Neuronal stem cell (in vitro differentiated cells): ENCODE measurements around the gene DLD.

Source experiments
- DNase-seq: peaks from one replicate; pipeline ENCODE4 v3.0.0-alpha.2; 2013; ENCODE audit warnings: low spot score
- H2AFZ ChIP-seq: one replicate; pipeline ENCODE4 v1.6.1; 2013; ENCODE audit warnings: mild to moderate bottlenecking, low read length, inconsistent platforms
- H2AK5ac ChIP-seq: 2 replicates; pipeline ENCODE4 v1.6.1; 2013; ENCODE audit warnings: low read depth, mild to moderate bottlenecking, inconsistent platforms, low read length, moderate library complexity, mixed read lengths
- H2BK120ac ChIP-seq: 2 replicates; pipeline ENCODE4 v1.6.1; 2013; ENCODE audit warnings: low read depth, mild to moderate bottlenecking, inconsistent platforms, low read length, moderate library complexity, mixed read lengths
- H2BK12ac ChIP-seq: one replicate; pipeline ENCODE4 v1.6.1; 2013; ENCODE audit warnings: low read length, inconsistent platforms
- H2BK15ac ChIP-seq: 2 replicates; pipeline ENCODE4 v1.6.1; 2013; ENCODE audit warnings: mild to moderate bottlenecking, low read length, inconsistent platforms, mixed read lengths
- H2BK5ac ChIP-seq: one replicate; pipeline ENCODE4 v1.6.1; 2013; ENCODE audit warnings: inconsistent platforms, mild to moderate bottlenecking, low read length, moderate library complexity
- H3K14ac ChIP-seq: one replicate; pipeline ENCODE4 v1.6.1; 2013; ENCODE audit warnings: low read length, inconsistent platforms
- H3K18ac ChIP-seq: 2 replicates; pipeline ENCODE4 v1.6.1; 2013; ENCODE audit warnings: low read length, inconsistent platforms
- H3K23ac ChIP-seq: 2 replicates; pipeline ENCODE4 v1.6.1; 2013; ENCODE audit warnings: low read depth, mild to moderate bottlenecking, mixed read lengths, low read length, inconsistent platforms; ENCODE audit not compliant: poor library complexity
- H3K27ac ChIP-seq: replicated peaks from 3 replicates; pipeline ENCODE4 v1.5.1; 2013; ENCODE audit warnings: low read length, inconsistent platforms
- H3K27me3 ChIP-seq, 3 experiments: 2 replicates each; pipeline ENCODE4 v1.6.1; 2013; ENCODE audit warnings: low read length in 3 of 3, mild to moderate bottlenecking in 2 of 3, inconsistent platforms in 1 of 3, low read depth in 1 of 3, mixed read lengths in 1 of 3, moderate library complexity in 1 of 3; ENCODE audit not compliant: control insufficient read depth in 3 of 3, insufficient read depth in 3 of 3
- H3K36me3 ChIP-seq, 2 donors: replicated peaks in 1 of 2; 2 replicates each; pipeline ENCODE4 v1.6.1; 2013; ENCODE audit warnings: low read length in 2 of 2; ENCODE audit not compliant: control insufficient read depth in 2 of 2, insufficient read depth in 2 of 2
- H3K4ac ChIP-seq: 2 replicates; pipeline ENCODE4 v1.6.1; 2013; ENCODE audit warnings: inconsistent platforms, mild to moderate bottlenecking, low read length, moderate library complexity
- H3K4me1 ChIP-seq, 2 donors: 1 replicate in 1 of 2; 2 replicates in 1 of 2; pipeline ENCODE4 v1.6.1; 2013; ENCODE audit warnings: low read length in 2 of 2, low read depth in 1 of 2; ENCODE audit not compliant: control insufficient read depth in 2 of 2, insufficient read depth in 1 of 2
- H3K4me2 ChIP-seq: one replicate; pipeline ENCODE4 v1.6.1; 2013; ENCODE audit warnings: mild to moderate bottlenecking, low read length, inconsistent platforms; ENCODE audit not compliant: insufficient read depth, poor library complexity, severe bottlenecking
- H3K4me3 ChIP-seq, 2 donors: 2 replicates each; pipeline ENCODE4 v1.5.1; 2013; ENCODE audit warnings: low read length in 2 of 2, mild to moderate bottlenecking in 2 of 2, inconsistent platforms in 1 of 2, moderate library complexity in 1 of 2
- H3K79me1 ChIP-seq: one replicate; pipeline ENCODE4 v1.6.1; 2013; ENCODE audit warnings: low read depth, mild to moderate bottlenecking, inconsistent platforms, low read length, moderate library complexity
- H3K9ac ChIP-seq: one replicate; pipeline ENCODE4 v1.6.1; 2013; ENCODE audit warnings: mild to moderate bottlenecking, low read depth, low read length, inconsistent platforms; ENCODE audit not compliant: poor library complexity
- H3K9me3 ChIP-seq, 2 donors: replicated peaks in 1 of 2; 2 replicates each; pipeline versions ENCODE3 to v1.6.1; 2013; ENCODE audit warnings: low read length in 2 of 2, mild to moderate bottlenecking in 2 of 2, inconsistent platforms in 1 of 2, low read depth in 1 of 2, mixed read lengths in 1 of 2, moderate library complexity in 1 of 2; ENCODE audit not compliant: control insufficient read depth in 2 of 2, insufficient read depth in 1 of 2
- H4K8ac ChIP-seq: one replicate; pipeline ENCODE4 v1.6.1; 2013; ENCODE audit warnings: low read depth, mild to moderate bottlenecking, inconsistent platforms, low read length, moderate library complexity
- H4K91ac ChIP-seq: one replicate; pipeline ENCODE4 v1.6.1; 2013; ENCODE audit warnings: low read length, low read depth, mild to moderate bottlenecking, inconsistent platforms; ENCODE audit not compliant: poor library complexity
- WGBS, 2 donors: extraction: QIAGEN DNeasy Blood & Tissue Kit; methylation state at CpG; one replicate each; pipeline ENCODE4 v1.1.7; 2013; ENCODE audit warnings: missing lambda C conversion rate in 2 of 2, mixed read lengths in 1 of 2; ENCODE audit not compliant: insufficient read length in 2 of 2, insufficient replicate concordance in 1 of 2; ENCODE audit errors: extremely low coverage in 2 of 2; 5-methylcytosine and 5-hydroxymethylcytosine counted together

DLD gene

GRCh38 chr7:107898997-107899594 lies 8.1 kb downstream of the DLD start:
- H3K18ac ChIP-seq, result no peak overlapping the region
- no peak overlapping the region for H2BK120ac ChIP-seq
- no peak for DNase-seq
- peaks cover 0 to 3% of the 10 kb centered on the region in 2 donors for H3K4me1 ChIP-seq
- no peak overlapping the region for H3K27ac ChIP-seq
- H3K23ac ChIP-seq, result no peak overlapping the region
- H3K36me3 ChIP-seq, result peaks cover 5 to 66% of the 10 kb centered on the region in 2 donors
- no peaks in the 10 kb centered on the region for H3K27me3 ChIP-seq
- no peak overlapping the region for H2BK15ac ChIP-seq
- no peak overlapping the region for H2AK5ac ChIP-seq
- H2BK12ac ChIP-seq, result no peak overlapping the region
- H4K8ac ChIP-seq, result no peak overlapping the region
- H3K9me3 ChIP-seq, result no peaks in the 10 kb centered on the region
- no peak overlapping the region for H2AFZ ChIP-seq
- no peak overlapping the region for H3K9ac ChIP-seq
- H4K91ac ChIP-seq, result no peak overlapping the region
- no peak overlapping the region for H3K14ac ChIP-seq
- no peak overlapping the region for H3K4me2 ChIP-seq
- H3K4ac ChIP-seq, result no peak overlapping the region
- no peak overlapping the region for H3K4me3 ChIP-seq
- no peaks in the 10 kb centered on the region for H3K79me1 ChIP-seq
- no peak overlapping the region for H2BK5ac ChIP-seq
- WGBS, 2 donors, result no CpG with 5 or more reads among the region's 2 CpGs

GRCh38 chr7:107900496-107901015 lies 9.6 kb downstream of the DLD start:
- Histone ChIP-seq H2AK5ac (no peak overlapping the region), H3K14ac (no peak overlapping the region), H3K27me3 (no peaks in the 10 kb centered on the region), H3K4me3 (no peak overlapping the region), H2BK12ac (no peak overlapping the region), H2AFZ (no peak overlapping the region), H3K4me2 (no peak overlapping the region), H3K4ac (no peak overlapping the region), H3K36me3 (peaks cover 4 to 66% of the 10 kb centered on the region in 2 donors), H3K27ac (no peak overlapping the region), H4K8ac (no peak overlapping the region), H3K9ac (no peak overlapping the region), H2BK15ac (no peak overlapping the region), H2BK120ac (no peak overlapping the region), H3K18ac (no peak overlapping the region), H3K4me1 (peaks cover 0 to 3% of the 10 kb centered on the region in 2 donors), H3K9me3 (no peaks in the 10 kb centered on the region), H2BK5ac (no peak overlapping the region), H4K91ac (no peak overlapping the region), H3K23ac (no peak overlapping the region), H3K79me1 (no peaks in the 10 kb centered on the region)
- DNase-seq, result no peak
- no CpG with 5 or more reads among the region's 1 CpG for WGBS, 2 donors

GRCh38 chr7:107902381-107902780 lies 11.4 kb downstream of the DLD start:
- no peak overlapping the region for H2AK5ac ChIP-seq
- no peak overlapping the region for H3K9ac ChIP-seq
- H3K36me3 ChIP-seq, result peaks cover 5 to 68% of the 10 kb centered on the region in 2 donors
- no peak for DNase-seq
- peaks cover 0 to 3% of the 10 kb centered on the region in 2 donors for H3K4me1 ChIP-seq
- no peak overlapping the region for H3K14ac ChIP-seq
- H3K4me2 ChIP-seq, result no peak overlapping the region
- no peak overlapping the region for H4K8ac ChIP-seq
- H3K4me3 ChIP-seq, result no peak overlapping the region
- H2BK120ac ChIP-seq, result no peak overlapping the region
- H2BK12ac ChIP-seq, result no peak overlapping the region
- no peak overlapping the region for H4K91ac ChIP-seq
- H2AFZ ChIP-seq, result no peak overlapping the region
- no peaks in the 10 kb centered on the region for H3K27me3 ChIP-seq
- no peak overlapping the region for H2BK15ac ChIP-seq
- H2BK5ac ChIP-seq, result no peak overlapping the region
- H3K9me3 ChIP-seq, result no peaks in the 10 kb centered on the region
- H3K4ac ChIP-seq, result no peak overlapping the region
- no peak overlapping the region for H3K18ac ChIP-seq
- H3K79me1 ChIP-seq, result no peaks in the 10 kb centered on the region
- no peak overlapping the region for H3K23ac ChIP-seq
- peak overlapping the region; percentile 14 for H3K27ac ChIP-seq

GRCh38 chr7:107907790-107908189 lies 16.8 kb downstream of the DLD start:
- no peak overlapping the region for H4K8ac ChIP-seq
- no peak overlapping the region for H3K18ac ChIP-seq
- H2BK15ac ChIP-seq, result no peak overlapping the region
- no peak overlapping the region for H2AK5ac ChIP-seq
- no peak overlapping the region for H3K14ac ChIP-seq
- no peak overlapping the region for H2BK5ac ChIP-seq
- H3K4me1 ChIP-seq, result no peaks in the 10 kb centered on the region
- H3K4me3 ChIP-seq, result no peak overlapping the region
- H2AFZ ChIP-seq, result no peak overlapping the region
- no peak for DNase-seq
- no peaks in the 10 kb centered on the region for H3K9me3 ChIP-seq
- H2BK120ac ChIP-seq, result no peak overlapping the region
- H3K9ac ChIP-seq, result no peak overlapping the region
- H3K23ac ChIP-seq, result no peak overlapping the region
- no peak overlapping the region for H3K27ac ChIP-seq
- no peak overlapping the region for H4K91ac ChIP-seq
- H3K27me3 ChIP-seq, result no peaks in the 10 kb centered on the region
- H3K4me2 ChIP-seq, result no peak overlapping the region
- H2BK12ac ChIP-seq, result no peak overlapping the region
- WGBS, 2 donors, result no CpG with 5 or more reads among the region's 2 CpGs
- H3K4ac ChIP-seq, result no peak overlapping the region
- H3K36me3 ChIP-seq, result peaks cover 12 to 99% of the 10 kb centered on the region in 2 donors
- H3K79me1 ChIP-seq, result no peaks in the 10 kb centered on the region
